ENCODE measurements around the gene RFTN1.

Gene RFTN1

DNA sequence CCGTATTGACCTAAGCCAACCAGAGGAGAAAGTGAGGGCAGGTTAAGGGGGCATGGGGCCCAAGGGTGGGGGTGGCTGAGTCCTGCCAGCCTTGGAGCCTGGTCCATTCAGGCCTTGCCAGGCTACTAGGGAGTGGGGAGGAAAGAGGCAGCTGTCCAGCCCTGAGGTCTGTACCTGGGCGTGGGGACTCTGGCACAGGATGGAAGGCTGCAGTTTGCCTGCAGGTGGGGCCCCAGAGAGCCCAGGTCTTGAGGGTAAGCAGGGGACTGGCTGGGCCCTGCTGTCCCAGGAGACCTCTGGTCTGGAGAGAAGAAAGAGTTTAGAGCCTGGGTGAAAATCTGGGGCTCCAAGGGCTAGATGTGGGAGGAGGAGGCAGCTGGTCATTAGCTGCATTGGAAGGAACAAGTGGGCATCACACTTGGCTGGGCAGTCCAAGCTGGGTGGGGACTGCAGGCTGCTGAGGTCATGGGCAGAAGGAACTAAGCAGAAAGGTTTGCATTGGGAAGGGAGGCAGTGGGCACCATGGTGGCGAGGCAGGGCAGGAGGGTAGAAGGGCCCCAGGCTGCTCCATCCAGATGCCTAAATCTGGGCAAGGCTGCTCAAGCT is 140.1 kb downstream of the RFTN1 start:
- DNase-seq: no peak

DNA sequence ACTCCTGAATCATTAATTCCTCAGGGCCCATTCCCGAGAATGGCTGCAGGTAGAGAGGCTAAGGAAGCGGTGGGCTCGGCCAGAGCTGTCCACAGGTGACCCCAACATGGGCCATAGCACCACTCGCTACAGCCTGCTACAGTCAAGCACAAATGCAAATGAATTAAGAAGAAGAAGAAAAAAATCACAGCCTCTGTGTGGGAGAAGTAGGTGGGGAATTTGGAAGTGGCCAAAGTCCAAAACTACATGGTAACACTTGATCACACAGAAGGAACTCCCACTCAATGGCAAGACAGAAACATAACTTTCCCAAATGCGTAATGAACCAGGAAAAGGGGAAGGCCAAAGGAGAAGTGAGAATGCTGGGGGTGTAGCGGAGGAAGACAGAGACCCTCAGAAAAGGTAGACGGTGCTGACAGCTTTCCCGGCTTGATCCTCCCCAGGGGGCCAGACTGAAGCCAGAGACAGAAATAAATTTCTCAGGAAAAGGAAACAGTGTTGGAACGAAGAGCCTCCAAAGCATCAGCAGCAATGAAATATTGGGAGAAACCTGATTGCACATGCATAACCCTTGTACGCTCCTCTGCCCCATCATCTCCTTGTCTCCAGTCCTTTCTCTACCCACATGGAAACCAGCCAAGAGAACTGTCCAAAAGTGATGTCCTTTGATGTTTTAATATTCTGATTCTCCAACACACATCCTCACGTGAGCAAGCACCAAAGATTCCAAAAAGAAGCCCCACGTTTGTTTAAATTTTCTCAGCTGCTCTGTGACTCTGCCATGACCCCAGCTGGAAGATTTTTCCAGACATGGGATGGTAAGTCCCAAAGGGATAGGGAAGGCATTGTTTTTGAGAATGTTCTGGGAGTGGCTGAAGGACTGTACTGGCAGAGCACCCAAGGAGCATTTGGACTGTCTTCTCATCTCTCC is 140.9 kb downstream of the RFTN1 start:
- DNase-seq: no peak

DNA sequence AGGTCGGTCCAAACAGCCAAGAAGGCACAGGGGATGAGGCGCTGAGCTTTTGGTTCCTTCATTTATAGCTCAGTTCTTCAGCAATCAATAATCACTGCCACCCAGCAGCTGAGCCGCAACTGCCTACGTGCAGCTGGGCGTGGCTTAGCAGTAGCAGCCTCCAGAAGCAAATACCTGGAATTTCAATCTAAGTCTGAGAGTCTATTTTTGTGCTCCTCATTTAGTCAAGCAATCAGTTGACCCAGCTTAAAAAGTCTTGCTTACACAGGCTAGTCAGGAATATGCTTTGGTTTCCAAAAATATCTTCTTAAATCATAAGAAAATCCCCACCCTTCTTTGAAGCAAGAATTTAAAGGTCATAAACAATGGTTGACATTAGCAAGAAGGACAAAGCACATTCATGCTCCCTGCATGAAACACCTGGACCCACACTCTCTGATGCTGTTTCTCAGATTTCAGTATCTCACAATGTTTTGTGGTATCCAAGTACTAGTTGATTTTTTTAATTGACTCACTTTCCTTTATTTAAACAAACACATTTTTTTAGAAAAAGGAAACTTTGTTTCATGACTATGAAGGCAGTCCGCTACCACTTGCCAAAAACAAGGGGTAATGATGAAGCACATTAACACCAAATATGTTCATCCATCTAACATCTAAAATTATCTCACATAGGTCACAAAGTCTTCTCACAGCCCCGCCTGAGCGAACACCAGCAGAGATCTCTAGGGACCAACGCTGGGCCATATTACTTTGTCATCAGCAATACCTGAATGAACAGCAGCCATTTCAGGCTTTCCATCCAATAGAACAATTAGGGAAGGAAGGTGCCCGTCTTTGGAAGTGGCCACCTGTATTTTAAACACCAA is 142.4 kb downstream of the RFTN1 start:
- DNase-seq: peak; percentile 23

DNA sequence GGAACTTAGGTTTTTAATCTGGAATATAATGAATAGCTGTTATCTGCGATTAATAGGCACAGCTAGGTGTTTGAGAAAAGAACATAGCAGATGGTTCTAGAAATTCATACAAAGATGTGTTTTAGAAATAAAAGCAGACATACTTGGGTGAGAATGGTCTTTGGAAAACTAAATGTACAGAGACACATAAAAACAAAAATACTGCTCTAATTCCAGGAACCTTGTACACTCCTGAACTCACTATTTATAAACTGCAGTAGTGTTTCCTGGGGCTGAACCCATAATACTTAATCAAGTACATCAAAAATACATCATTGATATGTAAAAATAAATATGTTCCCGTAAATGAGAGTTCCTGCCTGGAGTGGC is 143.0 kb downstream of the RFTN1 start:
- no peak for DNase-seq

DNA sequence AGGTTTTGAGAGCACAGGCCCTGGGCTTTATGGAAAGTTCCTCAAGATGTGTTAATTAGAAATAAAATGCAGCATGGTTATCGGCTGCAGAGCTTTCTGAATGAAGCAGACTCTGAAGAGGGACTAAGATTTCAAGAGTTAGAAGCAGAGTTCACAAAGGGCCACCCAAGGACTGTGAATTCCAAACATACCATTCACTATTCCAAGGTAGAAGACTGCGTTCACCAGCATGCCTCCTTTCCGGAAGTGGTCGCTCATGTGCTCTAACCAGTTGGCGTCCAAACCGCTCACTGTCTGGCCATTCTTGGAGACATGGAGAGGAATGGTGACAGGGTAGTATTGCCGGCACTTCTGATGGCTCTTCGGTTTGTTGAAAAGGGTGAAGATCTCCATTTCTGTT is 143.6 kb downstream of the RFTN1 start:
- DNase-seq: no peak

DNA sequence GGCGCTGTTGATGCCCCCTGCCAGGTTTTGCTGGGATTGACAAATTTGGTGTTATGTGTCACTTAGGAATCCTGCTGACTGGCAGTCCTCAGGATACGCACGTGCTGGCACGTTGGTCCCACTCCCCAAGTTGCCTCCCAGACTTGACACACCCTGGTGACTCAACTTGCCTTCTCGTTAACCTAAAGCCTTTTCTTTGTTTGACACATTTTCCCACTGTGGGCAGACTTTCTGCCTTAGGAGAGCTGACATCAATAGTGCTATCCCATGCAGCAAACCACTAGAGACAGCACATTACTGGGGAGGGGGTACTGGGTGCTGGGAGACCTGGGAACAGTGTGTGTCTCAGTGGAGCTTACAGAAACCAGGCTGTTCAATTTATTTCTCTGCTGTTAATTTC is 144.2 kb downstream of the RFTN1 start:
- DNase-seq: no peak

DNA sequence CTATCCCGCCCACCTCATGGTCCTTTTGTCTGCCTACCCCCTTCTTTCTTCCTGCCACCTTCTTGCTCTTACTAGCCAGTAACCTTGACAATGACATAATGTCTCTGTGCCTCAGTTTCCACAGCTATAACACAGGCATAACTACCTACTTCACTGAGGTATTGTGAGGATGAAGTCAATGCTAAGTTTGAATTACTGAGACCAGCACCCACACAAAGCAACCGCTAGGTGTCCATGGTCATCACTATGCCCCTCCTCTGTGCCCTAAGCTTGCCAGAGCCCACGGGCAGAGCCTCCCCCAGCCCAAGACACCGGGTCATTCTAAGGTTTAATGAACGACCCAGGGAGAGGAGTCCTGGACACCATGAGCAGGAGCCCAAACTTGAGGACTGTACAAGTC is 146.9 kb downstream of the RFTN1 start:
- DNase-seq: no peak

DNA sequence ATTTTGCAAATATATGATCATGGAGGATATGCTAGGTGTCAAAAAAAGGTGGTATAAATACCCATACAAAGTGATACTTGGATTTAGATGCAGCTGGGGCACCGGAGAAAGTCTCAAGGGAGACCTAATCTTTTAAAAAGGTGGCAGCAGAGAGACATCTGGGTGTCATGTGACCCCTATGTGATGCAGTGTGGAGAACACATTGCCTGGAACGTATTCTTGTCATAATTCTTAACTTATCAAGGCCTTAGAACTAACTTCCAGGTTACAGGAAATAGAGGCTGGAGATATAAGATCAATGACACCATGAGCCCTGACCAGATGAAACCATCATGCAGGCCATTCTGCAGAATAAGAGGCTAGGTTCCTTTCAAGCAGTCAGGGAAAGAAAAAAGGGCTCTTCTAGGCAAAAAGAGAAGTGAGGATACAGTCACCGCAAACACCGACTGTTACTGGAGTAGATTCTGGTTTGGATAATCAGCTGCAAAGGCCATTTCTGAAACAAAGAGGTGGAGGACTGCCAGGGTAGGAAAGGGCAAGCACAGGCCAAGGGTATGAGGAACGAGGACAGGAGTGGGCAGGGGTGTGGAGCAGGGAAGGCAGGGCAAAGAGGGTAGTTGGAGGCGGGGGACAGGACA is 147.9 kb downstream of the RFTN1 start:
- no peak for DNase-seq

DNA sequence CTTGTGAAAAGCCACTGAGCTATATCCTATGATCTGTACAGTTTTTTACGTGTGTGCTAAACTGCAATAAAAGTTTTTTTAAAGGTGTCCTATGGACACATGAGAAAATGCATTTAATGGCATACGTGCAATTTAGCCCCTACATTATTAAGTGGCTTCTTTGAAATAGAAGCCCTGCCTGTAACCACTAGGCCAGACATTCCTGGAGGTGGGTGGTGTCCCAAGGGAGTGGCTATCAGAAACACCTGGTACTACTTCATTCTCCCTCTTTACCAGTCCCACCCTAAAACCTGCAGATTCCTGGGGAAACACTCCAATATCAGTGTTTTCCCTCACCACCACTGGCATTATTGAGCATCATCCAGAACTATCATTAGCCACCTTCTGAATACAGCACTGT is 148.5 kb downstream of the RFTN1 start:
- DNase-seq: no peak

DNA sequence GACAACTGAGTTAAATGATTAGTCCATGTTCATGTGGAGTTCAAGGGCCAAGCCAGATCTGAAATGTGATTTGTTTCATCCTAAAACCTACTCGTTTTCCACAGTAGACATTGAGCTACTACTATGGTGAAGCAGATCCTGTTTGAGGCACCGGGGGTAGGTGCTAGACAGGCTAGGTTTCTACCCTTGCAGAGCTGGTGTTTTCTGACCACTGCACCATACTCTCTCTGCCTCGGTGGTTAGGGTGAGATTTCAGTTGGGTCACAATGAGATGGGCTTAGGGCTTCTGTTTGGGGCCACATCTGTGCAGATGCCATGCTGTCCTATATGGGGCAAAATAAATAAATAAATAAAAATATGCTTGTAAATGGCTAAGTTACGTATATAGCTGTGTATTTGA is 149.2 kb downstream of the RFTN1 start:
- DNase-seq: no peak

DNA sequence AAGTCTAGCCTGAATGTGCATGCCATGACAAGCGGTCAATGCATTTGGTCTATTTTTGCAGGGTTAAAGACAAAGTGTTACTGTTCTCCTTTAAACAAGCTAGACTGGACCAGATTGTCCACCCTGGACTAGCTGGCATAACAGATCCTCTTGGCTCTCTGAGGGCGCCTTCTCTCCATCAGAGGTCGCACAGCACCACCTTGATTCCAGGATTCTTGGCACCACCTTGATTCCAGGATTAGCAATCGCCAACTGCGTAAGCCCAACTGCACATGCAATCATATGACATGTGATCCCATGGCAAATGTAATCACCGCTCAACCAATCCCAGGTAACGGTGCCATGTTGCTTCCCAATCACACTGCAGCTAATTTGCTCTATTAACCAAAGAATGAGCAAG is 149.9 kb downstream of the RFTN1 start:
- no peak for DNase-seq

DNA sequence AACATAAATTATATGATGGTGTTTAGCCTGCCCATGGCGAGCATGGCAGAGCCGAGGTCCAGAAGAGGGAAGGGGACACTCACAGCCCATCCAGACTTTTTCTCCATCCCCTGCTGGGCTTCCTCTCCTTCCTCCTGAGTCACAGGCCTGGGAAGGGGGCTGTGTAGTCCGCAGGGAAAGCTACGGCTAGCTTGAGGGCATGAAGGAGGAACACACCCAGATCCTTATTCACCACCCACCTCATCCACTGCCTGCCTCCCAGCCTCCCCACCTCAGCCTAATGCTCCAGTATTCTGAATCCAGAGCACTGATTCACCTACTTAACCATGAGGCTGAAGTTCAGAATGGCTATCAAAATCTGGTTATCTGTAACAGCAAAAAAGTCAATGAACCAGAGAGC is 150.7 kb downstream of the RFTN1 start:
- no peak for DNase-seq

DNA sequence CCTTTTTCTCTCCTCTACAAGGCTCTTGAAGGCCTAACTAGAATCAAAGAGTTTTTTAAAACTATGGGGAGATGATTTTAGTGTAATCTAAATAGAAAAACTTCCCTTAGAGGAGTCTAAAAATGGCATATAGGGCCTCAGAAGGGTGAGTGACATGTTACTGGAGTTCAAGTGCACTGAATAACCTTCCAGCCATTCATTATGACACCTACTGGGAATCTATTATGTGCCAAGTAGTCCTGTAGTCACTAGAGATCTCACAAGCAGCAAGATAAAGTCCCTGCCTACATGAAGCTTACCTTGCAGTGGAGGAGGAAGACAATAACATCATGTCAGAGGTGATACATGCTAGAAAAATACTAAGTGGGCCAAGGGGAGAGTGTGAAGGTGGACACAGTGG is 152.4 kb downstream of the RFTN1 start:
- no peak for DNase-seq

DNA sequence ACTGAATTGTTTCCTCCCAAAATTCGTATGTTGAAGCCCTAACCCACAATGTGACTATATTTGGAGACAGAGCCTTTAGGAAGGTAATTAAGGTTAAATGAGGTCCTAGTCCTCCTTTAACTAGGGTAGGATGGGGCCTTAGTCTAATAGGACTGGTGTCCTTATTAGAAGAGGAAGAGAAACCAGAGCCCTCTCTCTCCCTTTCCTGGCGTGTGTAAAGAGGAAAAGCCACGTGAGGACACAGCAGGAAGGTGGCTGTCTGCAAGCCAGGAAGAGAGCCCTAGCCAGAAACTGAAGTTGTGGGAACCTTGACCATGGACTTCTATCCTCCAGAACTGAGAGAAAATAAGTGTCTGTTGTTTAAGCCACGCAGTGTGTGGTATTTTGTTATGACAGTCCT is 154.2 kb downstream of the RFTN1 start:
- DNase-seq: no peak

DNA sequence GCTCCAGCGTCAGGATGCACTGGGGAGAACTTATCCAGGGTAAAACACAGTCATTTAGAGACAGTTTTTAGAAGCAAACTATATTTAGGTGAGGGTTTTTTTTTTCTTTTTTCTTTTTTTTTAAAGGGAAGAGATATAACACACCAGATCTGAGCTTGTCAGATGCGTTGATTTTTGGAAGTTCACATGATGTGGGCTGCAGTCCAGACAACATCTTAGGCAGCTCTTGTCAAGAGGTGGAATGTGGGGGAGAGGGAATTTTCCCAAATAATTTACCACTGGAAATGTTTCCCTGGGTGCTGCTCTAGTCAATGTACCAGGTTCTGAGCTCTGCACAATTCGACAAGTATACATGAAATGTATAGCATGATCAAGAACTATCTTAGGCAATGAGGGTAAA is 155.2 kb downstream of the RFTN1 start:
- no peak for DNase-seq

DNA sequence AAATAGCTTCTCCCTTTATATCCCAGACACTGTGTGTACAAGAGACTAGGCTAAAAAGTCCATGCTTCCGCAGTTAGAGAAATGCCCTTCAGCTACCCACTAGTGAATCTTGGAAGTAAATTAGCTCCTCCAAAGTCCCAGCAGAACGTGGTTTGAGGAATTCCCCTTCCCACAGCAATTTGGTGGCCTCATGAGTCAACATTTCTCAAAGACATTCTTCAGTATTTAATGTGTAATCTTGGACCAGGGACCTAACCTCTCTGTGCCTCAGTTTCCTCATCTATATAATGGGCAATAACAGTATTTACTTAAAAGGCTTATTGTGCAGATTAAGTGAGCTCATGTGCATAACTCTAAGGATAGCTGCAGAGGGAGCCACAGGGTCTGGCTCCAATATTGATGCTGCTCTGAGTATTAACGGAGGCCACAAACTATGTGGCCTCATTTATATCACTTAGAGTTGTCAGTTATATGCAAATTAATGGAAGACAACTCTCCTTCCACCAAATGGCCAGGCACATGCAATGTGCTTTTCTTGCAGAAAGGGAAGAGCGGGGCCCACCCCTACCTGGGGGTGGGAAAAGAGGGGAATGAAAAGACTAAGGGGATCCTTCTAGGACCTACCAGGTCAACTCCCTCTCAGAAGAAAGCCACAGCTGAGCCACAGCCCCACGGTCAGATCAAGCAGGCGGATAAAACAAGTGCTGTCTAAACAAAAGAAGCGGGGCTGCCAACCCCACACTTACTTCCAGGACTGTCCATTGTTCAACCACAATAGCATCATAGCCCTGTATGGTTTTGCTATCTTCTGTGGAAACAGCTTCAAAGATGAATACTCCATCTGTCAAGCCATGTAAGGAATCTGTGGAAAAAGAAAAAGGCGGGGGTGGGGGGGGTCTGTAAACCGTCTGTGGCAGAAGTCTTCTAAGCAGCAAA is 156.0 kb downstream of the RFTN1 start:
- DNase-seq: no peak

DNA sequence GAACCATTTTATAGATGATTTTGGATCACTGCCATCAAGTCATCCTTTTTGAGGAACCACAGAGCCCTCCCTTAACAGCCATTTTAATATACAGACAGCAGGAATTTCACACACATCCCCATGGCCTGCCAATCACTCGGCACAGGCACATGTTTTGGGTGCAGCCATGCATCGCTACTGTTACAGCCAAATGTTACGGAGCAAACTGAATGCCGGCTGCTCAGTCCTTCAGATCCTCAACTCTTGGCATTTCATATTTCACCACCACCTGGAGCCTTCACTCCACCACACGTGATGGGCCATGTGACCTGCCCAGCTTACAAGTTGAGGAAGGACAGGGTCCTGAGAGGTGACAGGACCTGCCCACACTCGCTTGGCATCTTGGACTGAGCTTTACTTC is 157.7 kb downstream of the RFTN1 start:
- DNase-seq: no peak

DNA sequence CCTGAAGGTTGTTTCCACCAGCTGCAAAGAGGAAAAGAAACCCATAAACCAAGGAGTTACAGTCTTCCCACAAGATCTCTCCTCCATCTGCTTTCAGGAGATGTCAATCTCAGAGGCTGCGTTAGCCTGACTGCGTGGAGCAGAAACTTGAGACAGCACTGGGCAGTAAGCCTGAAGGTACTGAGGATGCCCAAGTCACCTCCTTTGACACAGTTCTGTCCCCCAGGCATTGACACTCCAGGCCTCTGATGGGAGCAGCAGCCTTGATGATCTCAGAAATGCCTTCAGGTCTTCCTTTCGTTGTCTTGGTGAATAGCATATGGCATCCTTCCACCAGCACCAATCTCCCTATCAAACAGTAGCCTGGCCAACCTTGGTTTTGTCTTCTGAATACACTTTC is 159.2 kb downstream of the RFTN1 start:
- DNase-seq: no peak

DNA sequence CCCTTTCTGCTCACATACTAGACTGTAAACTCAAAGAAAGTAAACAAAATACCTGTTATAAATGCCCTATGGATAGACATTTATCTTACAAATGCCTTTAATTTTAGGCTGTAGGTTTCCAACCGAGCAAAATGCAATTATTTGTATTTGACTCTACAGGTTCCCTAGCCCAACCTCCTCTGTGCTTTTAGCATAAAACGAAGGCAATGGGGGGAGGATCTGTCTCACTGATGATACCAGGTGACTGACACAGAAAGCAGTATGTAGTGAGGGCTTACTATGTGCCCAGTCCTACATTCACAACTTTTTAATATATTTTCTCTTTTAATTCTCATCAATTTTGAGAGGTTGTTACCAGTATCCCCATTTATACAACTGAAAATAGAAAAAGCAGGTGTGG is 161.1 kb downstream of the RFTN1 start:
- DNase-seq: no peak

DNA sequence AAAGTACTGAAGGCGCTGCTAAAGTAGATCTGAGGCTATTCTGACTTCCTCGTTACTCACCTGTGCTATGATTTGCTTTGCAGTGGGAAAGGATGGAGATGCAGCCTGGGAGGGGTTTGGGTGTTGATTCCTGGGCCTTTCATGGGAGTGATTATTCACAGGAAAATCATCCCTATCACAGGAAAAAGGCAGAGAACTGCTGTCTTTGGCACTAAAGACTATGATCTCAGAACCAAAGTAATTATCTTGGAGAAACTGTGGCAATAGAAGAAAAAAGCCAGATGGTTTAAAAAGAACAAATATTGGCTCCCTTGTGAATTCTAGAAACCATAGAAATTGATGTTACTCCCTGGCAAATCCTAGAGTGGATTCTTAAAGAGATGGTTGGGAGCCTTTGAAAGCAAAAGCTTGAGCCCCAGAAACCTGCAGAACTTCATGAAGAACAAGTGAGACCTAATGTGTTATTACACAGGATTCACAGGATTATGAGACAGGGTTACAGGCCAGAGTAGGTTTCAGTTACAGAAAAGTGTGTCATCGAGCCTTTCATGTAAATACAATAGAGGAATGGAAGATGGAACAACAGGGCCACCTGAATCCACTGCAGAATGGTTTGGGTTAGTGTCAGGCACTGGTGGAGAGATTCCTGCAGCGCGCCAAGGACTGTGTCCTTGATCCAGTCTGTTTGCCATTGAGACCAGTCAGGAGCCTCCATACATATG is 162.7 kb downstream of the RFTN1 start:
- DNase-seq: no peak

DNA sequence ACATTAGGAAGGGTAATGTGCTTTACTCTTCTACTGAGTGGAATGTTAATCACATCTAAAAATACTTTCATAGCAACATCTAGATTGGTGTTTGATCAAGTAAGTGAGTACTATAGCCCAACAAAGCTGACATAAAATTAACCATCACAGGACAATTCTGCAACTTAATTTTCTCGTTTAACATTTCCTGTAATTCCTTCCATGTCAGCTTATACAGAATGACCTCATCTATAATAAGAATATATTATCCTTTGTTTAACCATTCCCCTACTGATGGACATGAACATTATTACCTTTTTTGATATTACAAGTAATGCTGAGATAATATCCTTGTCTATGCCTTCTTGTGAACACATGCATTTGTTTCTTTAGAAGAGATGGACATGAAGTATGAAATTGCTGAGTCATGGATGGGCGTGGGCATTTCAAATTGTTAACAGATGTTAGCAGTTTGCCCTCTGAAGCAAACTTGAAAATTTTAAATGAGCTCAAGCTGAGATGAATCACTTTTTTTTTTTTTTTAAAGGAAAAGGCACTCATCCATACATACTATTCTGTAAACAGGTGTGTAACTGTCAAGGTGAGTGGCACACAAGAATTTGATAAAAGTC is 163.4 kb downstream of the RFTN1 start:
- DNase-seq: no peak

Data from CD4-positive, alpha-beta T cell treated with Interleukin-4 for 4 hours (primary cell).